Gastroesophageal sphincter (tissue), 4 donors: ENCODE data around the gene ENC1. TPM values are rescaled to one million over a fixed set of nuclear protein-coding genes. Genes with fewer than 3 reads are reported as not detected.

ENCODE experiments used
- ATAC-seq: fragments of 150-250 bp; one replicate; pipeline ENCODE4 v1.9.1; 2016; ENCODE audit warnings: mild to moderate bottlenecking, moderate library complexity
- H3K27ac ChIP-seq, 4 donors: fragments of 200-600 bp; sonication (generic) in 3 of 4; 1 replicate in 3 of 4; 2 replicates in 1 of 4; pipeline ENCODE4 v1.5.1; 2016 to 2019
- H3K27me3 ChIP-seq: fragments of 200-600 bp; sonication (generic); one replicate; pipeline ENCODE4 v1.5.1; 2019
- H3K36me3 ChIP-seq, 2 donors: fragments of 200-600 bp; sonication (generic); one replicate each; pipeline ENCODE4 v1.5.1; 2019; ENCODE audit warnings: control low read depth in 1 of 2
- H3K4me1 ChIP-seq, 3 donors: fragments of 200-600 bp; sonication (generic); 1 replicate in 2 of 3; 2 replicates in 1 of 3; pipeline ENCODE4 v1.5.1; 2016 to 2019; ENCODE audit warnings: control low read depth in 2 of 3
- H3K4me3 ChIP-seq, 2 donors: fragments of 200-600 bp; sonication (generic); one replicate each; pipeline ENCODE4 v1.5.1; 2019; ENCODE audit warnings: mild to moderate bottlenecking in 1 of 2, moderate library complexity in 1 of 2
- H3K9me3 ChIP-seq, 3 donors: fragments of 200-600 bp; sonication (generic); one replicate each; pipeline ENCODE4 v1.5.1; 2017 to 2019; ENCODE audit warnings: control low read depth in 2 of 3
- CTCF ChIP-seq, 4 experiments: fragments of 200-600 bp in 2 of 4; fragments of 450-650 bp in 2 of 4; sonication (generic) in 1 of 4; IDR thresholded peaks; one replicate each; pipeline ENCODE4 v1.5.1; 2017 to 2019; ENCODE audit warnings: antibody characterized with exemption in 4 of 4, mild to moderate bottlenecking in 2 of 4, moderate library complexity in 2 of 4
- EP300 ChIP-seq: sonication (generic); formaldehyde crosslinking; IDR thresholded peaks from one replicate; pipeline ENCODE4 v1.6.1; 2017; ENCODE audit warnings: antibody characterized with exemption, mild to moderate bottlenecking
- POLR2A ChIP-seq, 2 donors: fragments of 450-650 bp; IDR thresholded peaks; one replicate each; pipeline ENCODE4 v1.6.1; 2017; ENCODE audit warnings: antibody characterized with exemption in 2 of 2, mild to moderate bottlenecking in 2 of 2, moderate library complexity in 1 of 2
- POLR2AphosphoS5 ChIP-seq: sonication (generic); formaldehyde crosslinking; IDR thresholded peaks from one replicate; pipeline ENCODE4 v1.6.1; 2017; ENCODE audit warnings: antibody characterized with exemption
- WGBS, 2 donors: methylation state at CpG; one replicate each; pipeline ENCODE4 v1.1.5; 2018; ENCODE audit warnings: low coverage in 1 of 2; 5-methylcytosine and 5-hydroxymethylcytosine counted together
- total RNA-seq, 4 donors: library from RNA; depleted of rRNA; stranded (reverse); fragments of >200 nt; gene quantifications; one replicate each; pipeline ENCODE4 v1.1.0, GENCODE V29; 2016

ENC1 gene
- total RNA-seq, 4 donors from 2014 or later = 4.0 to 14.2 (median 7.7) TPM

- ATAC-seq = no peak
Measured at GRCh38 chr5:74657165-74657564, 16.6 kb upstream of the ENC1 start.

GRCh38 chr5:74655716-74656115, 15.2 kb upstream of the ENC1 start:
- Histone ChIP-seq H3K4me1 (no peaks in the 10 kb centered on the region), H3K9me3 (no peaks in the 10 kb centered on the region), H3K27me3 (no peaks in the 10 kb centered on the region), H3K36me3 (no peaks in the 10 kb centered on the region), H3K27ac (no peak overlapping the region), H3K4me3 (no peak overlapping the region)
- TF ChIP-seq EP300 (no peak), CTCF (IDR thresholded peaks at IDR 0.05) (no peak), POLR2AphosphoS5 (no peak), POLR2A (IDR thresholded peaks at IDR 0.05) (no peak)
- ATAC-seq = no peak

More at GRCh38 chr5:74657165-74657564, 16.6 kb upstream of the ENC1 start:
- Histone ChIP-seq H3K27me3 (no peaks in the 10 kb centered on the region), H3K27ac (no peak overlapping the region), H3K4me3 (no peak overlapping the region), H3K4me1 (no peaks in the 10 kb centered on the region), H3K36me3 (no peaks in the 10 kb centered on the region), H3K9me3 (no peaks in the 10 kb centered on the region)
- no peak for TF ChIP-seq POLR2A (IDR thresholded peaks at IDR 0.05)
- TF ChIP-seq CTCF (IDR thresholded peaks at IDR 0.05) = no peak
- TF ChIP-seq POLR2AphosphoS5 = no peak
- no peak for TF ChIP-seq EP300
- WGBS, 2 donors = 56 to 60% methylated on average over 2 of the region's 2 CpGs

GRCh38 chr5:74655206-74655605, 14.7 kb upstream of the ENC1 start:
- Histone ChIP-seq H3K4me1 (no peaks in the 10 kb centered on the region), H3K9me3 (no peaks in the 10 kb centered on the region), H3K4me3 (no peak overlapping the region), H3K36me3 (no peaks in the 10 kb centered on the region), H3K27ac (no peak overlapping the region), H3K27me3 (no peaks in the 10 kb centered on the region)
- ATAC-seq = no peak
- TF ChIP-seq EP300 (no peak), POLR2AphosphoS5 (no peak), POLR2A (IDR thresholded peaks at IDR 0.05) (no peak), CTCF (IDR thresholded peaks at IDR 0.05) (no peak)
- 71 to 74% methylated on average over 5 to 6 of the region's 6 CpGs for WGBS, 2 donors

GRCh38 chr5:74653991-74654390, 13.5 kb upstream of the ENC1 start:
- H3K4me3 ChIP-seq = no peak overlapping the region
- H3K27ac ChIP-seq = no peak overlapping the region
- no peak for ATAC-seq
- H3K27me3 ChIP-seq = no peaks in the 10 kb centered on the region
- no peaks in the 10 kb centered on the region for H3K9me3 ChIP-seq
- no peak for TF ChIP-seq POLR2A (IDR thresholded peaks at IDR 0.05)
- TF ChIP-seq CTCF (IDR thresholded peaks at IDR 0.05) = no peak
- TF ChIP-seq POLR2AphosphoS5 = no peak
- TF ChIP-seq EP300 = no peak
- H3K4me1 ChIP-seq = peaks cover 0 to 1% (median 0%) of the 10 kb centered on the region in 3 donors
- 77 to 79% methylated on average over 2 to 4 of the region's 5 CpGs for WGBS, 2 donors
- H3K36me3 ChIP-seq = no peaks in the 10 kb centered on the region

- no peak overlapping the region for H3K27ac ChIP-seq
- TF ChIP-seq EP300 = no peak
- ATAC-seq = no peak
- no peak overlapping the region for H3K4me3 ChIP-seq
- H3K27me3 ChIP-seq = no peaks in the 10 kb centered on the region
- no peaks in the 10 kb centered on the region for H3K36me3 ChIP-seq
- peaks cover 0 to 5% (median 0%) of the 10 kb centered on the region in 3 donors for H3K4me1 ChIP-seq
- WGBS, 2 donors = 88 to 100% methylated on average over 1 to 3 of the region's 3 CpGs
- no peaks in the 10 kb centered on the region for H3K9me3 ChIP-seq
Measured at GRCh38 chr5:74652576-74652975, 12.0 kb upstream of the ENC1 start.

- Histone ChIP-seq H3K27ac (no peak overlapping the region), H3K9me3 (no peaks in the 10 kb centered on the region), H3K4me3 (no peak overlapping the region), H3K27me3 (no peaks in the 10 kb centered on the region), H3K4me1 (peaks cover 0 to 5% (median 0%) of the 10 kb centered on the region in 3 donors), H3K36me3 (no peaks in the 10 kb centered on the region)
- no peak for ATAC-seq
- TF ChIP-seq CTCF (IDR thresholded peaks at IDR 0.05) (no peak), POLR2AphosphoS5 (no peak), POLR2A (IDR thresholded peaks at IDR 0.05) (no peak), EP300 (no peak)
- WGBS, 2 donors = 49 to 85% methylated on average over 3 of the region's 3 CpGs
Measured at GRCh38 chr5:74651710-74652109, 11.2 kb upstream of the ENC1 start.
